H7 (cell line): ENCODE measurements around the gene TEX29. TPM values are rescaled to one million over a fixed set of nuclear protein-coding genes. Genes with fewer than 3 reads are reported as not detected.

ENCODE experiments used
- DNase-seq: peaks from one replicate; pipeline ENCODE4 v3.0.0; 2012
- H3K27me3 ChIP-seq: 2 replicates; pipeline ENCODE4 v1.6.0; 2011; ENCODE audit warnings: mild to moderate bottlenecking, low read length; ENCODE audit not compliant: control insufficient read depth, insufficient read depth
- H3K36me3 ChIP-seq: replicated peaks from 2 replicates; pipeline ENCODE4 v1.5.1; 2011; ENCODE audit warnings: low read length; ENCODE audit not compliant: control insufficient read depth, insufficient read depth
- H3K4me3 ChIP-seq: 2 replicates; pipeline ENCODE4 v1.5.1; 2011; ENCODE audit warnings: low read depth, mild to moderate bottlenecking, control low read depth, low read length, moderate library complexity; ENCODE audit not compliant: insufficient read depth
- total RNA-seq: library from RNA; depleted of rRNA; stranded (reverse); fragments of >200 nt; shearing (Covaris generic); gene quantifications from 2 replicates; pipeline ENCODE4 v1.2.3, GENCODE V29; 2014; rRNA removed

TEX29 gene
- total RNA-seq, result 0.22 TPM in 1 of 2 replicates, not detected in the other

DNA sequence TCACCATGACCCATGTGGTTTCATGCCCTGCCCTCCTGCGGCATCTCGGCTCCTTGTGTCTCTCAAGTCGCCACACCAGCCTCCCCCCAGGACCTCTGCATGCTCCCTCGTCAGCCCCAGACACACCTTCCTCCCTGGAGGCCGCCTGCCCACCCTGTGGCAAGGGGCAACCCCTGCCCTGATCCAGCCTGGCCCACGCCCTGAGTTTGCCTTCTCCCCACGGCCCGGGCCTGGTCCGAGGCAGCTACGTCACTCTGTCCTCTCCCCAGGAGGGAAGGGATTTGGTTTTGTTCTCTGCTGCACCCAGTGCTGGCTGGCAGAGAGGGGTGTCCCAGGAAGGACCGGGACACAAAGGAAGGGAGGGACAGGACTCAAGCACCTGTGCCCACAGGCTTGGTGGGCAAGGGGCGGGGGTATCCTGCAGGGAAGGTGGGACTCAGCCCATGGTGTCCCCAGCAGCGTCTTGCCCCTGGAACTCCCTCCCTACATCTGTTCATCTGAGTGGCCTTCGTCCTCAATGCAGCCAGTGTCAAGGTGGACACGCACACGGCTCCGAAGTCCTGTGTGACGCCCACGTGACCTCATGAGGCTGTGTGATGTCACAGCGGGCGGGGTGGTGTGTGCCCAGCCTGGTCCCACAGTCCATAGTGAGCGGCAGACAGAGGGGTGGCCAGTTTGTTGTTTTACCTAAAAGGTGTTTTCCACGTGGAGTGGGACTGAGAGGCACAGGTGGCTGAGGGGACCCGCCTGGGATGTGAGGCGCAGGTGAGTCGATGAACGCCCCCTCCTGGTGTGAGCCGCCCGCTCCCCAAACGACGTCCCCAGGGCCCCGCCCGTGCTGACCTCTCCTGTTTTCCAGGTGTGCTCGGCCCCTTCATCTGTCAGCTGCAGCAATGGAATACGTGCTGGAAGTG is at the start of gene TEX29:
Gene TEX29, plus strand, starts transcription at position 645 of the 914 bp plus-strand sequence. Its CDS starts 249 bp downstream, at position 894.
- no peak within 1 kb of the TSS for H3K4me3 ChIP-seq
- no peaks in the 10 kb centered on the region for H3K27me3 ChIP-seq
- peak; percentile 78 for DNase-seq
- no peaks in the 10 kb centered on the region for H3K36me3 ChIP-seq

DNA sequence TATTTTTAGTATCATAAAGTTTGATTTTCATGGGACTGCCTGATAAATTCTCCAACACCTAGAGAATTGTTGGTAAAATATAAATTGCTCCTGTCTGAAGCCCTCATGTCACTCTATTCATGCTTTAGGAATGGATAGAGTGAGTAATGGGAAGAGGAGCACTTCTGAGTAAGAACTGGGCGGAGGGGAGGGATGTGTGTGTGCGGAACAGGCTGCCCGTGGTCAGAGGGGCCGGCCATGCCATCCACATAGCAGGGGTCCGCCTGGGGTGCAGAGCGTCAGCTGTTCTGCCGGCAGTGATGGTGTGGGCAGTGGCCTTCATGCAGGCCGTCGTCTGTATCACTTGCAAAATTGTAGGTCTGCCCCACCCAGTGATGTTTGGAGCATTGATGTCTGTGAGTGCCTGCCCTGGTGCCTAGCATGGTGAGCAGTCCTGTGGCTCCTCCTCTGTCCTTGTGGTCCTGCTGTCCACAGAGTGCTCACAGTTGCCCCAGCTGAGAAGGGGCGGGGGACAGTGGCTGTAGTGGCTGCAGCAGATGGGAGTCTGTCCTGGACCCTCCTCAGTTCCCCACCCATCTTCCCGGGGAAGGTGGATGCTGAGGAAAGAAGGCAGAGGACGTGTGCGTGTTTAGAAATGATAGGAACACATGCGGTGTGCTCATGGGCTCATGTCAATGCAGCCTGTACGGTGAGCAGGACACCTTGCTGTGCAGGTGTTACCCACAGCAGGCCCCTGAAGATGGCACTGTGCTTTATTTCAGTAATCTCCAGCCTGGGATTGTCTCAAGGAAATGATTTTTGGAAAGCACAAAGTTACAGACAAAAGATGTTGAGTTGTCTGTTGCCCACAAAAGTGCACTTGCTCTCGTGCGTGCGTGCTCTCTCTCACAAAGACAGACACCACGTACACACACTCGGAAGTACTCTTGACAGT is 49.4 kb upstream of the TEX29 start:
- DNase-seq, result no peak
- no peaks in the 10 kb centered on the region for H3K27me3 ChIP-seq
- no peak overlapping the region for H3K4me3 ChIP-seq
- H3K36me3 ChIP-seq, result peaks cover 9% of the 10 kb centered on the region

DNA sequence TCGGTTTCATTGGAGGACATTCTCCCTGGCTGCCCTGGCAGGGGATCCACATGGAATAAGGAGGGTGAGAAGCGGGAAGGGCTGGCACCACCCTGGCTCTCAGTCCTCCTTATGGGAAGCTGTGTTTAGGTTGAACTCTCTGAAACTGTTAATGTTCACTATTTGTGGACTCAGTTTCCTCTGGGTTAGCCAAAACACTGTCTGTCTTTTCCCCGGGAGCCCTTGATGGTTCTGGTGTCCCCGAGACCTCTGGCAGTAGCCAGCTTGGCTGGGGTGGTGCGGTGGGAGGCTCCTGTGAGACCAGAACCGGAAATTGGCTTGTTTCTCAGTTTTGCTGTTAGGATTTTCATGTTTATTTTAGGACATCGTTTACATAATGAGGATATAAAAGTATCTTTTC is 48.3 kb upstream of the TEX29 start:
- Histone ChIP-seq H3K36me3 (peaks cover 9% of the 10 kb centered on the region), H3K4me3 (no peak overlapping the region), H3K27me3 (no peaks in the 10 kb centered on the region)
- DNase-seq, result no peak

DNA sequence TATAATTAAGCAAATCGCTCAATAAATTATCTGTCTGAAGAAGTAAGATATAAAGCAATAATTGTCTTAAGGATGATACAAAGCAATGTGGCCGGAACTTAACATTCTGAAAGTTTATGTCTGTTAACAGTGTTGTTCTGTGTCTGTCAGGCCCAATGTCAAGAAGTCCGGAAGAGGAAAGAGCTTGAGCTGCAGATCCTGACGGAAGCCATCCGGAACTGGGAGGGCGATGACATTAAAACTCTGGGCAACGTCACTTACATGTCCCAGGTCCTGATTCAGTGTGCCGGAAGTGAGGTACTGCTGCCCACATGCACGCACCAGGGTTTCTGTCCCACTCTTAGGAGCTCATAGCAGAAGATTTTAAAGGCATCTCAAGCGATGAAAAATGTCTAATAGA is 45.1 kb upstream of the TEX29 start:
- no peak overlapping the region for H3K4me3 ChIP-seq
- peaks cover 10% of the 10 kb centered on the region for H3K36me3 ChIP-seq
- no peak for DNase-seq
- H3K27me3 ChIP-seq, result no peaks in the 10 kb centered on the region

DNA sequence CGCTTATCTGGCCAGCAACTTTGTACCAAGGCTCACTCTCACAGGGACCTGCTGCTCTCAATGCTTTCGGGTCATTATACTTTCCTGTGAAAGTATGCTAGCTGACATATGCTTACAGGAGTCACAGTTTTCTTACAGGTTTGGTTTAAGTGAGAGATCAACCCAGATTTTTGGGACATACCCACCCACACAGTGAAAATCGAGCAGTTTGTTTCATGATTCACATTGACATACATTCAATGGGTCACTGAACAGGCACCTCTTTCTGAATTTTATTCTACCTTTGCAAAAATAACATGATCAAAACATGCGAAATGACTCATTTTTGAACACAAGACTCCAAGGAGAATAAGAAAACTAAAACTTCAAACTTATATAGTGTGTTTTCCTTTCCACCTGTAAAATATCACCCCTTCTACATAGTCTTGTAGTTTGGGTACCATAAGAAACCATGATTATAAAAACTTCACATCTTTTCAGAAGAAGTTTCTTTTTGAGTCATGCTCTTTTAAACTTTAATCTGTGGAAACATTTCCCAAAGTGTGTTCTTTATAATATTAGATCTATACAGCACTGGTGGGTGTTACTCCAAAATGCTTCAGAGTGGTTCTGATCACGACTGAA is 44.3 kb upstream of the TEX29 start:
- H3K36me3 ChIP-seq, result peaks cover 13% of the 10 kb centered on the region

DNA sequence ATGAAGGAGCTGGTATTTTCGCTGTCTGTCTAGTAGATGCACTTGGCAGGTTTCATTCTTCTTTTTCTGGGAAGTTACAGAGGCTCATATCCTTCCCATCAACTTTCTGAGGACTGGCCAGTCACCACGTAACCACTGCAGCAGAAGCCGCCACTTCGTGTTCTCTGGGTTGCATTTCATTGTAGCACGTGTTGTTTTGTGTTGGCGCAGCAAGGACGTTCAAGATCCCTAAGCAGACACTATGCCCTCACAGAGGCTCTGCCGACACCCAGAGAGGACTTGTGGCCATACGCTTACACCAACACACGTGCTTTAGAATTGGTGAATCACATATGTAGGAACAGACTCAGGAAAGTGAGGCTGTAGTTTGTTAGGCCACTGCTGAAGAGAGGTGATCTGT is 42.2 kb upstream of the TEX29 start:
- DNase-seq, result no peak
- no peaks in the 10 kb centered on the region for H3K27me3 ChIP-seq
- H3K36me3 ChIP-seq, result peaks cover 10% of the 10 kb centered on the region
- H3K4me3 ChIP-seq, result no peak overlapping the region

More for the DNA sequence above, 44.3 kb upstream of the TEX29 start:
- Histone ChIP-seq H3K4me3 (no peak overlapping the region), H3K27me3 (no peaks in the 10 kb centered on the region)
- DNase-seq, result no peak

DNA sequence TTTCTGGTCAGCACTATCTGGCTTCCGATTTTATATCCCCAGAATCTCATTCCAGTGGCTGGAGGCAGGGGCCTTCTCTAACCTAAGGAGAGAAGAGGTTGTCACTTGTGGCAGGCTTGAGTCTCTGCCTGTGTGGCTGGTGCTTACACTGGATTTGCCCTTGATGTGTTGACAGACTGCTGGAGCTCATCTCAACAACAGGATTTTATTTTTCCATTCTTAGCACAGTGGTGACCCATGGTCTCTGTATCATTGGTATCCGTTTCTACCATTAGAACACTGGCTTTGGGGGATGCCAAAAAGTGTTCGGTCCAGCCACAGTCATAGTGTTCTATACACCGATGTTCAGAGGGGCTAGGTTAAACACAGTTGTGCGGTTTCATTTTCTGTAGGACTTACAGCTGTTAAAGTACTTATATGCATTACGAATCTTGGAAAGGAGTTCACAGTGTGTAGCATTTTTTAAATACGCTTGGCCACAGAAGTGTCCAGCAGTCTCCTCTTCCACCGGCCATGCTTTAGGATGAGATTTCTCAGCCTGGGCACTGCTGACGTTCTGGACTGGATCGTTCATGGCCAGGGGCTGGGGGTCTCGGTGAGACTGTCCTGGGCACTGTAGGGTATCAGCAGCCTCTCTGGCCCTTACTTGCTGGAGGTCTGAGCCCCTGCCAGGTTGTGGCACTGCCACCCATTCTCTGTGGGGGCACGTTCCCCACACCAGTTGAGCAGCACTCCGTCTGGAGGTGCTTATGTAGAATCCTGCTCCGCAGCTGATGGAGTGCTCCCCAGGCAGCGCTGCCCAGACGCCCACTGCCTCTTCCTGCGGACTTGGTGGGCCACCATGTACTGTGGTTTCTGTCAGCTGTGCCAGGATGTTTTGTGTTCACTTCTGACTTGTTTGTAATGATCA is 41.4 kb upstream of the TEX29 start:
- no peak for DNase-seq
- peaks cover 13% of the 10 kb centered on the region for H3K36me3 ChIP-seq
- H3K4me3 ChIP-seq, result no peak overlapping the region
- no peaks in the 10 kb centered on the region for H3K27me3 ChIP-seq

DNA sequence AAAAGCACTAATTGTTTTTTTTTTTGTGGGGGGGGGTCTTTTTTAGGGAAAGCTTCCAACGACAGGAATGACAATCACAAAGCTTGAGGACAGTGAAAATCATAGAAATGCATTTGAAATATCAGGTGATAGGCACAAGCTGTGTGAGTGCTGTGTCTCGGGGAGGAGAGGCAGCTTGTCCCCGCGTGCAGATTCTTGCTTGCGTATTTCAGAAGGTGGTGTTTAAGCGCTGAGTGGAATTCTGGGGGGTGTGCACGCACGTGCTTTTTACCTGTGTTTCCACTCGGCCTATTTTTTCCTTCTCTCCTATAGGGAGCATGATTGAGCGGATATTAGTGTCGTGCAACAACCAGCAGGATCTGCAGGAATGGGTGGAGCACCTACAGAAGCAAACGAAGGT is 40.2 kb upstream of the TEX29 start:
- H3K27me3 ChIP-seq, result no peaks in the 10 kb centered on the region
- no peak for DNase-seq
- H3K36me3 ChIP-seq, result peaks cover 16% of the 10 kb centered on the region
- no peak overlapping the region for H3K4me3 ChIP-seq

DNA sequence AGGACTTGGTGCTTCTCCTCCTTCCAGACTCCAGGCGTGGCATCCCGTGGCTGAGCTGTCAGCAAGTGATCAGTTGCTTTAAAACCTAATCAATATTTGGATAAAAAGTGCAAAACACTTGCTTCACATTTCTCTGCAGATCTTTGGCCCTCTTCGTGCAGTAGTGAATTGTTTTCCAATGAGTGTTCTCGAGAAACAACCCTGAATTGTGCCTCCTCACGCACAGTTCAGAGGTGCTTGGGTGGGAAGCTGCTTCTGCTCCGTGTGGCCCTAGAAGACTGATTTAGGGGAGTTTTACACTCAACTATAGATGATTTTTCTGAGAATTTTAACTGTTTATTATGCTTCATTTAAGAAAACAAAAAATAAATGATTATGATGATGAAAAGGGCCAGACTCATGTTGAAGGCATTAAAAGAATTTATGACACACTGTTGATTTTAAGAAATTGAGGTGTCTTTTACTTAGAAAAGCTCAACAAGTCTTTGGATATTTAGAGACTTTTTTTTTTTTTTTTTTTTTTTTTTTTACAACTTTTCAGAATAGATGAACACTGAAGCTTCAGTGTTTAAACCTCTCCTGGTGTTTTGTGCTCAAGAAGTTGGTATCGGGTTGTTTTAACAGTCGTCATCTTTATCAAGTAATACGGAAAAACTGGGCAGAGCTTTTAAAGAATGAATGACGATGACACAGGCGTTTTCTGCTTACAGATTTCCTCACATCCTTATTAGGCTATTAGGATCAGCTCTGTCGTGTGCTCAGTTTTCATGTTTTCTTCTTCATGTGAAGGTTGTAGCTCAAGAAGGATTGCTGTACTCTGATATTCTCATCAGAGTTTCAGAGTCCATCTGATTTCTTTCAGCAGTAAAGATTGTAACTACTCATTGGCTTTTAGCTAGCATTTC is 39.5 kb upstream of the TEX29 start:
- no peaks in the 10 kb centered on the region for H3K27me3 ChIP-seq
- no peak overlapping the region for H3K4me3 ChIP-seq
- H3K36me3 ChIP-seq, result peaks cover 12% of the 10 kb centered on the region
- no peak for DNase-seq

DNA sequence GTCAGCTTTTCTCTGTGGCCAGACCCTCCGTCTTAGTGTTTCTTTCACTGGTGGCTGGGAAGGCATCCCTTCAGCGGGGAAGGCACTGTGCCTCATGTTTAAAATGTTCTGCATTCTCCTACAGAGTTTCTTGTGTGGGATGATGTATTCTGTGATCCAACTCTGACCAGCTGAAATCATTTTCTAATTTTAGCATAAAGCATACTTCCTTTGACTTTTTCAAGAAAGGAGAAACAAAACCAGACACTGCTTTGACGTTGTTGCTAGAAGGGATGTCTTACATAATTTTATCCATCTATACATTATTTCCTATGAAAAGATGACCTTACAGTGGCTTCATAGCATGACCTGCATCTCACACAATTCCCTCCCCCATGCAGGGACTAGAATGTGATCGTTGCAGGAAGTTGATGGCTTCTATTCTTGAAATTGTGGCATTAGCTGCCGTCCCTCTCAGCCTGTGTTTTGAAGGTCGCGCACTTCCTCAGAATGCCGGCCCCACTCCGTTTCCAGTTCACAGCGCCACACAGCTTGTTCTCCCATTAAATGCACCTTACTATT is 38.6 kb upstream of the TEX29 start:
- DNase-seq, result no peak
- Histone ChIP-seq H3K27me3 (no peaks in the 10 kb centered on the region), H3K36me3 (peaks cover 18% of the 10 kb centered on the region), H3K4me3 (no peak overlapping the region)

DNA sequence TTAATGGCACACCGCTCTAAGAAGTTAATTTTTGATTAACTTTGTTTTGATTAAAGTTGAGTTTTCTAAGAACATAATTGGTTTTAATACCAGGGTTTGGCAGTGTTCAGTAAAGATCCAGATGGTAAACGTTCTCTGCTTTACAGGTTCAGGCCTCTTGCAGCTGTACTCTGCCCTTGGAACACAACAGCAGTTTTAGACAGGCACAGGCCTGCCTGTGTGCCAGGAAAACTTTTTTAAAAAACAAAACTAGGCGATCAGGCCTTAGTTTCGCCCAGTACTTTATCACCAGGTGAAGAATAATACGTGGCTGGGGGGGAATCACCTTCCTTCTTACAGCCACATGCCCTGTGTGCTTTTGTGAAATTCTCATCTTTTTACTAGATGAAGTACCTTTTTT is 38.0 kb upstream of the TEX29 start:
- H3K36me3 ChIP-seq, result peaks cover 18% of the 10 kb centered on the region

DNA sequence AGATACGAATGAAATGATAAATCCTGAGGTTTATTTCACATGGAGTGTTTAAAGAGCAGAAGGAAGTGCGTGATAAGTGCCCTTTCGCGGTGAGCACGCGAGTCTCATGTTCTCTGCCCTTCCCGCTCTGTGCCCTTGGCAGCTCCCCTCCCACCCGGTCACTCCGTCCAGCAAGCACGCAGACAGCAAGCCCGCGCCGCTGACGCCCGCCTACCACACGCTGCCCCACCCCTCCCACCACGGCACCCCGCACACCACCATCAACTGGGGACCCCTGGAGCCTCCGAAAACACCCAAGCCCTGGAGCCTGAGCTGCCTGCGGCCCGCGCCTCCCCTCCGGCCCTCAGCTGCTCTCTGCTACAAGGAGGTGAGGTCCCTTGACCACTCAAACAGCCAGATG is 37.4 kb upstream of the TEX29 start:
- no peaks in the 10 kb centered on the region for H3K27me3 ChIP-seq
- H3K36me3 ChIP-seq, result peaks cover 18% of the 10 kb centered on the region
- DNase-seq, result no peak
- H3K4me3 ChIP-seq, result no peak overlapping the region

More for the DNA sequence above, 38.0 kb upstream of the TEX29 start:
- Histone ChIP-seq H3K4me3 (no peak overlapping the region), H3K27me3 (no peaks in the 10 kb centered on the region)
- no peak for DNase-seq
